ENCODE data around the gene SH2D4B.

Gene SH2D4B

GRCh38 chr10:80535671-80536360 is 1.9 kb upstream of the SH2D4B start:
- H3K27me3 ChIP-seq: peaks cover 12% of the 10 kb centered on the region; the same call in 1 of the 2 replicates
- H3K4me1 ChIP-seq: peaks cover 13% of the 10 kb centered on the region
- no peaks in the 10 kb centered on the region for H3K9me3 ChIP-seq
- DNase-seq: no peak
- H3K36me3 ChIP-seq: no peaks in the 10 kb centered on the region
- TF ChIP-seq CTCF (IDR thresholded peaks at IDR 0.05; ENCODE audit: low read depth, low read length): no peak
- H3K4me3 ChIP-seq (ENCODE audit: low read depth, low read length): no peak overlapping the region

DNA sequence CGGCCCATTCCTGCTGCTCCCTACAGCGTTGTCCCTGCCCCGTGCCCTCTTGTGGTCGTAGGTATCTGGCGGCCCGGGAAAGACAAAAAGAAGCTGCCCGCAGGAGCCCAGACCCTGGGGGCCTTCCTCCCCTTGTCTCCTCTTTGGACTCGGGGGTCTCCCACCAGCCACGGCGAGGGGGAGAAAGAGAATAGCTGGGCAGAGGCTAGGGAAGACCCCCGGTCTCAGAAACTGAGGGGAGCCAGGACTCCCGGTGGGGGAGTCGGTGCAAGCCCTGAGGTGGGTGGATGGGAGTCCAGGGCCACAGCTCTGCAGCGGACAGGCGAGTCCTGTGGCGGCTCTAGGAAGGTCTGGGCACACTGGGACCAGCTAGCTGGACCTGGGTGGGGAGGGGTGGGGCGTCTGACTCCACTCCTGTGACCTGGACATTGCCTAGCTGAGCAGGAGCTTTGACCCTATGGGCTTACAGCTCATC is 1.3 kb upstream of the SH2D4B start:
- peaks cover 12% of the 10 kb centered on the region; the same call in 1 of the 2 replicates for H3K27me3 ChIP-seq
- no peak for TF ChIP-seq CTCF (IDR thresholded peaks at IDR 0.05; ENCODE audit: low read depth, low read length)
- no peaks in the 10 kb centered on the region for H3K9me3 ChIP-seq
- DNase-seq: no peak
- no peaks in the 10 kb centered on the region for H3K36me3 ChIP-seq
- no peak overlapping the region for H3K4me3 ChIP-seq (ENCODE audit: low read depth, low read length)
- H3K4me1 ChIP-seq: peaks cover 13% of the 10 kb centered on the region

DNA sequence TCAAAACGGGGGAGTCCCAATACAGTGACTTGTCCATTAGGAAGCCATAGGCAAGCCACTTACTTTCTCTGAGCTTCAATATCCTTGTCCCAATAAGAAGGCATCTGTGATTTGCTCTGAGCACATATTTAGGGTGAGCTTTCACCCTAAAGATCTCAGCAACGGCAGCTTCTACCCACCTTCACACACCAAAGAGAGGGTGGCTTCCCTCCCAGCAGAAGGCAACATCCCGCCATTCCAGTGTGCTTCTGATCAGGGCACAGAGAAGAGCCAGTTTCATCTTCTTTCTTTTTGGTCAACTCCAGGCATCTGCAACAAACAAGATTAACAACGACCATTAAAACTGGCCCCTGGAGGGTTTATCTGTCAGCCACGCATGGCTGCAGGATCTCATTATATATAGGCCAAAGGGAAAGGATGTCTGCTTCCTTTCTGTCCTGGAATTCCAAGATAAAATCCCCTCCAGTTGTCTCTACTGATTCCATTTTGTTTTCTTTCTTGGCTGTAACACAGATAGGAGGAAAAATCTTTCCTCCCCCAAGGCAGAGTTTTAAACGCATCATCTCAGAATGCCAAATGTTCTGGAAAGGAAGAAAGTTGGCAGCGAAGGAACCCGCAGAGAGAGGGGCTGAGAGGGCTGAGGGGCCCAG is 491 bp upstream of the SH2D4B start:
- Histone ChIP-seq H3K4me1 (peaks cover 13% of the 10 kb centered on the region), H3K36me3 (no peaks in the 10 kb centered on the region), H3K27me3 (peaks cover 12% of the 10 kb centered on the region; the same call in 1 of the 2 replicates), H3K4me3 (ENCODE audit: low read depth, low read length) (no peak overlapping the region), H3K9me3 (no peaks in the 10 kb centered on the region)
- DNase-seq: peak; percentile 33
- no peak for TF ChIP-seq CTCF (IDR thresholded peaks at IDR 0.05; ENCODE audit: low read depth, low read length)

DNA sequence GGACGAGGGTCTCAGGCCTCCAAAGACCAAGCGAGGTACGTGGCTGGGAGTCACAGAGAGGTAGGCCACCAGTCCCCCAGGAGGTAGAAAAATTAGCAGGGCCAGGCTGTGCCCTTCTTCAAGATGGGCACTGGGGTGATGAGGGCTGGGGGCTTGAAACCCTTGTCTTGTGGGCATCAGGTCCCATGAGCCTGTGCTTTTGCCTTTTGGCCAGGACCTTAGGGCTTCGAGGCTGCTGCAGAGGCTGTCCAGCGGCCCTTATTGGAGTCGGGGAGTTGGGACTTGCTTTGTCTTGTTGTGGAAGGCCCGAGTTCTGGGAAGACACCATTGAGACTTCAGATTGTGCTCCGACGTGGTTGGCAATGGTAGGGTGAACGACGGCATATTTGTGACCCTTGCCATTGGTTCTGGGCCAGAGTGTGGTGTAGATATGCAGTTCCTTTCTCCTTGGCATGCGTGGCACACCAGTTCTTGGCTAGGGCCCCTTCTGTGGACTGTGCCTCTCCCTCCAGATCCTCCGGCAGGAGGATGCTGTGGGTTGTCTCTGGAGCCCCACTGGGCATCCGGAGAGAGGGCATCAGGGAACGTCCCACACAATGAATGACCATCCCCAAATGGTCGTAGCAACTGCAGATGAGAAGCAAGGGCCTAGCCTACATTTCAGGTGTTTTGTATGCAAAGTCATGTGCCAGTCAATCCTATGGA is 931 bp downstream of the SH2D4B start:
- no peaks in the 10 kb centered on the region for H3K9me3 ChIP-seq
- H3K36me3 ChIP-seq: no peaks in the 10 kb centered on the region
- TF ChIP-seq CTCF (IDR thresholded peaks at IDR 0.05; ENCODE audit: low read depth, low read length): no peak
- no peak for DNase-seq
- peaks cover 13% of the 10 kb centered on the region for H3K4me1 ChIP-seq
- H3K27me3 ChIP-seq: peaks cover 12% of the 10 kb centered on the region; the same call in 1 of the 2 replicates
- no peak overlapping the region for H3K4me3 ChIP-seq (ENCODE audit: low read depth, low read length)

DNA sequence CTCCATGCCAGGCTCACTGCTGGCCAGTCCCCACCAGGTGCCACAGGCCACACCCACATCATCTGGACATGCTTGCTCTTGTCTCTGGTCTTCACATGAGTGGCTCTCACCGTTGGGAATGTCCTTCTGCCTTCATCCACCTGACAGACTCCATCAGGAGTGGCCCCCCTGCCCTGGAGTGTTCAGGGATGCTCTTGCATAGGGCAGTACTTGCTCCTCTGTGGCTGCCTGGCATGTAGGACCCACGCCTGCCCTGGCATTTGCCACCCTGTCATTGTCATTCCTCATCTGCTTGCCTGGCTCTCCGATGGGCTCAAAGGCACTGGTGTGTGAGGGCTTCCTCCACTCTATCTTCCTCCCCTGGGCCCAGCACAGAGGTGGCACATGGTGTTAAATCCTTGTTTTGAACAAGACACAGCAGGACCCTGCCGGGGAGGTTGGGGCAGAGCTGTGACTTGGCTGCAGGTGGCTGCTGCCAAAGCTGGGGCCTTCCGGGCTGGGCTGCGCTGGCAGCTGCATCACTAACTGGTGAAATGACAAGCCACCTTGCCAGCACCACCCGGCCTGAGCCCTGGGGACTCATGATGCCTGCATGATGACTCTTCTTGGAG is 1.8 kb downstream of the SH2D4B start:
- H3K4me1 ChIP-seq: peaks cover 13% of the 10 kb centered on the region
- no peaks in the 10 kb centered on the region for H3K36me3 ChIP-seq
- no peak overlapping the region for H3K4me3 ChIP-seq (ENCODE audit: low read depth, low read length)
- TF ChIP-seq CTCF (IDR thresholded peaks at IDR 0.05; ENCODE audit: low read depth, low read length): no peak
- H3K9me3 ChIP-seq: no peaks in the 10 kb centered on the region
- H3K27me3 ChIP-seq: peaks cover 12% of the 10 kb centered on the region; the same call in 1 of the 2 replicates
- no peak for DNase-seq

Data from BE2C (cell line).